Suppressor macrophage treated with lipopolysaccharide for 4 hours (primary cell): ENCODE results near the gene PDE4D.
A peak's percentile ranks its signal among the peaks of the same experiment; 100 is the strongest.

Experiments used
- DNase-seq: peaks from one replicate; pipeline ENCODE4 v3.0.0-alpha.2; 2020

Gene PDE4D

DNA sequence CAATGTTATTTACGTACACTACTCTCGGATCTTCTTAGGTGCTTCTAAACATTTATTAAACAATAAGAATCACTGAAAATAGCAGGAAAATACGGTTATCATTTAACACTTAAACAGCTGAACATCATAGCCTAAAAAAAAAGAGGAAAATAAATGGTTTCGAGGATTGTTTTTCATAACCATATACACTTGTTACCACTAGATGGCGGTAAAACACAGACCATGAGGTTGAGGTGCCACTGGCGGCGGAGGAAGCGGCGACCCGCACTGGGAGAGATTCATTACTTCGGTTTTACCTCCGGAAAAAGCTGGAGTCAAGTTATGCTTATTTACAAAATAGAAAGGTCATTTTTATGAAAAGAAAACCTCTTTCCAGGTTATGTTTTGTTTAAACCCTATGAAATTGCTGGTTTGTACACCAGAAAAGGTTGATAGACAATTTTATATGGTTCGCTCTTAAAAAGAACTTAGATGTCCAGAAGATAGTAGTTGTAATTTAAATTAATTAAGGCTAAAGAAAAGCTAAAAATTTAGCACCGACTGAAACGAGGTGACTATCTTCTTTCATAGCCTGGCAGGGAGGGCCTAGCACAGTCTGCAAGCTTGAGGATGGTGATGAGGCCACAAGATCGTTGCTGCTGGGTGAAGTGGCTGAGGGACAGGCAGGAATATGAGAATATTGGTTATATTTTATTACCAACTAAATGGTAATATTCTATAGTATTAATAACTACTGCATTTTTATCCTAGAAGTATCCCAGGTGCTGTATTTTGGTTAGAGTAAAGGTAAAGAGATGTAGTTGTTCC, 704.9 kb downstream of the PDE4D start:
- DNase-seq = peak; percentile 85

DNA sequence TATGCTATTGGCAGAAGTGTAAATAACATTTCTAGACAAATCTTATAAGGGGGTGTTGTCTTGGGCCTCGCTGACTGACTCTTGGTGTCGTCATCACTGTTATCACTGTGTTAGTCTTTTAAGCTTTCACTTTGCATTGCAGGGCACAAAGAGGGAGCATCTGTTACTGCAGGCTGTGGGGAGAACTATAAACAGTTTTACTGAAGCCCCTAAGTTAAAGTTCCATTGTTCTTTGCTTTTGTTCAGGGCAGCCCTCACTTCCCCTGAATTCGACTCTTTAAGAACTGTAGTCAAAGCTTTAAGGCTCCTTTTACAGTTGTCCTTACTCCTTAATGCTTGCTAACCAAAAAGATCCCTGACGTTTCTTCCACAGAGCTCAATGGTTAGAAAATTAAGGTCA, 705.7 kb downstream of the PDE4D start:
- DNase-seq = no peak

GRCh38 chr5:59186623-59187022, 706.9 kb downstream of the PDE4D start:
- no peak for DNase-seq

GRCh38 chr5:59185757-59186385, 707.7 kb downstream of the PDE4D start:
- DNase-seq = no peak

DNA sequence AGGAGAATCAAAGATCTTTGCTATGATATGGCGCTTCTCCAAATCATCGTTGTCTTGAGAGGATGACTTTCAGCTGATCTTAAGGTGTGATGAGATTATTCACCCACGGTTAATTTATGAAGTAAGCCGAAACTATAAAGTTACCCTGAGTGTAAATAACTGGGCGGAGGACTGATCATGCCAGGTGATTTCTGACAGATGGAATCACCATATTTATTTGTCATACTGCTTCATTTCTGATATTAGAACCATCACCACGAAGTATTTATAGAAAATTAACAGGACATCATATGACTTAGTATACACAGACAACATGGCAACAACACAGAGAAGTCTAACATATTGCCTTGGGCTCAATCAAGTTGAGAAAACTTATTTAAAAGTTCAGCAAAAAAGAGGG, 708.8 kb downstream of the PDE4D start:
- DNase-seq = no peak

- no peak for DNase-seq
Measured at GRCh38 chr5:59182760-59183159, 710.8 kb downstream of the PDE4D start.

GRCh38 chr5:59180515-59180914, 713.0 kb downstream of the PDE4D start:
- DNase-seq = no peak

DNA sequence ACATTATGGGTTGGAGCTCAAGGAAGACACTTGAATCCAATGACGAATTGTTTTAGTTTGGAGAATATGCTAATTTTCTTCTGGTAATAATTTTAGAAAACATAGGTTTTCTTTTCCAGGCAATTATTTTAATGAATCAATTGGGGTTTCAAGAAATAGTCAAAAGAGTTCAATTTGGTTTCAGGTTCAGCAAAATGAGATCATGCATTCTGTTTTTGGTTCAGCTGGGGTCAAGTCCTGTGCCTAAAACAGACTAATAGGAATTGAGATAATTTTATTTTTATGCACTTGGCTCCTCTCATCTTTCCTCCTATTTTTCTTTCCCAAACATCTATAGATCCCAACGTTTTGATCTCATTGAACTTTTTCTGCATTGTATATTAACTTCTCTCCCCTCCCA, 713.8 kb downstream of the PDE4D start:
- no peak for DNase-seq

- DNase-seq = no peak
Measured at GRCh38 chr5:59178482-59178881, 715.0 kb downstream of the PDE4D start.

GRCh38 chr5:59178071-59178470, 715.5 kb downstream of the PDE4D start:
- no peak for DNase-seq

DNA sequence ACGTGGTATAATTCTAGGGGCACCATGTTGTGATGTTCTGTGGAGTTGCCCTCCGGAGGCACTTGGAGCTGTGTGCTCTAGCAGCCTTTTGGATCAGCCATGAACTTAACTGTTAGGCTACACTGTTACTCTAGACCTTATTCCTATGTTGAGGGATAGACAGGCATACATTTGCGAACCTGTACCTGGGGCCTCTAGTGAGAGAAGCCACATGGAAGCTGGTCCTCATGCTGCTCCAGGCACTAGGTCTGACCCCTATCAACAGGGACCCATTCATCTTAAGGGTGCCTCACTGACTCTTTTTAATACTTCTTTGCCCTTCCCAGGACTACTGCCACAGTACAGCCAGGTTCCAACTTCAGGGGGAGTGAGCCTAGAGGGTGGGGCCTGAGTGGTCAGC, 715.9 kb downstream of the PDE4D start:
- no peak for DNase-seq

DNA sequence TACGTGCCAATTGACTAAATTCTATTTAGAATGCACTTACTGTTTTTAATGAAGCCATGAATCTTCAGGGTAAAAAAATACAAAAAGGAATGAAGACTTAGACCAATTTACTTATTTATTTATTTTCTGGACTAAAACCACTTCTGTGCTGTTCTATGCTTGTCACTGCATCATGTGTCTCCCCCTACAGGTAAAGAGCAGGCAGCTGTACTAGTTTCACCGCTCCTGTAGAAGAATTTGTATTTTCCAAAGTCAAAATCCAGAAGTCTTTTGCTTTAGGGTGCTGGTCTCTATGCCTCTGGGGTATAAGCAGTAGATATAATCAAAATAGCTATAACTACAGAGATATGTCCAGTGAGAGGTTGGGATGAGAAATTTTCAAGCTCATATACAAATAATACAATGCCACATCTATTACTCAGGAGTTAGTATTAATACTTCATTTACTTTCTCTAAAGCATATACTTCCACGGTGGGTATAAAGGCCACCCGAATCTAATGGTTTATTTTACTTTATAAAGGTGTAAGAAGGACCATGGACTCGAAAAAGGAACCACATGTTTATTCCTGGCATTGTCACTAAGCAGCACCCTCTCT, 719.2 kb downstream of the PDE4D start:
- DNase-seq = peak; percentile 23

DNA sequence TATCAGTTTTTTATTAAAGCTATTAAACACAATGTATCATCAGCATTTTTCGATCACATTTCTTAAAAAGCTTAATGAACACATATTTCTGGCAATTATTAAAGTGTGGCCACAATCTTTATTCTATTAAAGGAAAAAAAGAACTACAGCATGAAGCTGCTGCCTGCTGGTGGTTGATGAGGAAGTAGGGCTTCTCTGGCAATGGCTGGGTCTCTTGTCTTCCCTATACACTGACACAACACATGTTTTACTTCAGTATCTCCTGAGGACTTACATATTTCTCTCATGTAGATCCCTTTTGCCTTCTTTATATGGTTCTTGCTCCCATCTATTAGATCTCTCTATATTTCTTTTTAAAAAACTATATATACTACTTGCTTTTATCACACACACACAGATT, 719.9 kb downstream of the PDE4D start:
- no peak for DNase-seq

GRCh38 chr5:59171131-59171530, 722.4 kb downstream of the PDE4D start:
- DNase-seq = no peak

- DNase-seq = no peak
Measured at GRCh38 chr5:59169768-59170150, 723.8 kb downstream of the PDE4D start.

GRCh38 chr5:59169081-59169767, 724.3 kb downstream of the PDE4D start:
- no peak for DNase-seq

DNA sequence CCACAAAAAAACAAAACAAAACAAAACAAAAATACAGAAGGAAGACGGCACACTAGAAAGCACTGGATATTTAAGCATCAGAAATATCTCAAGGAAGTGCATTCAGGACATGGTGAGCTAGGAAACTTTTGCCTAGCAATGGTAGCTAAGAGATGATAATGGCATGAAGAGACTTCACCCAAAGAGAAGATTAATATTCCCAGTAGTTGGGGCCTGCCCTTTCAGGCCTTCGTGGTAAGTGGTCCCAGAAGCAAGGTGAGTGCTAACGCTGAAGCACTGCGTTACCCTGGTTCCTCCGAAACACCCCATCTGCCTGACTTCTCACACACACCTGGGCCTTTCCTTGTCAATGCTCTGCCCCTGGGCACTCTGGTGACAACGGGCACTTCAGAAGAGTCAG, 725.5 kb downstream of the PDE4D start:
- no peak for DNase-seq

GRCh38 chr5:59164041-59164830, 729.3 kb downstream of the PDE4D start:
- no peak for DNase-seq

- DNase-seq = no peak
Measured at GRCh38 chr5:59161221-59162105, 732.1 kb downstream of the PDE4D start.

DNA sequence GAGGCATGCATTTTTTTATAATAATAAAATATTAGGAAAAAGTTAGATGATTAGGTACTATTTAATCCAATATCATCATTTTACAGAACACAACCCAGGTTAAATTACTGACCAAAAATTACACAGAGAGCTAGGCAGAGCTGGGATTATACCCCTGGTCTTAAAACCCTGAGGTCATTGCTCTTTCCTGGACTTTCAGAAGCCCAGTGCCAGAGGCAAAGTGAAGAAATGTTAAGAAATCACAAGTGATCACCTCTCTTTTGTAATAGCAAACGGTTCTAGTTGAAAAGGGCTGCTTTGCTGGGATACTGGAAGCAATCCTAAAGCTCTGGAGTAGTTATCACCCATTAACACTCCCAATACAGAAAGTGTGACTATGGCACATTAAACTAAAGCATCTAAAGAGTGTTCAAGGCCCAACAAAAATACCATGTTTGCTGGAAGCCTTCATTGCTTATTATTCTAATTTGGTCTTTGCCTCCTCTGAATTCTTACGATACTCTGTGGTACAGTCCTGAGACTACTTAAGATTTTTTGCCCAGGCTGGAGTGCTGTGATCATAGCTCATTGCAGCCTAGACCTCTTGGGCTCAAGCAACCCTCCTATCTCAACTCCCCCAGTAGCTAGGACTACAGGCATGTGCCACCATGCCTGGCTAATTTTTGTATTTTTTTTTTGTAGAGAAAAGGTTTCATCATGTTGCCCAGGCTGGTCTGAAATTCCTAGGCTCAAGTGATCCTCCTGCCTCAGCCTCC, 734.7 kb downstream of the PDE4D start:
- DNase-seq = no peak

DNA sequence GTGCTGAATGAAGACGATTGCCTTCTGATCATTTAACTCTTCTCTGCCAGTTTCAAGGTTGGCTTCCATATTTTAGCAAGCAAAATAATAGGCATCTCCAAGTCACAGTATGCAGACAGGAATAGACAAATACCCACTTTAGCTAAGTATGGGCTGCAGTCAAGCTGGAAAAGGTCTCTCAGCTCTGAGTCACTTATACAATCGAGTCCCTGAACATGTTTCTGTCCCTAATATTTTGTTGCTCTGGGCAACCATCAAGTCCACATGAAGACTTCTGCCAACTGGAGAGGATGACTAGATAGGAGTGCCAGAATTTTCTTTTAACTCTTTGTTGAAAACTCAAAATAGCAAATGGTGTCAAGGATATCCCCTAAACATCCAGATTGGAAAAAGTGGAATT, 735.4 kb downstream of the PDE4D start:
- DNase-seq = no peak
